Kidney (tissue), 14 donors: ENCODE measurements around the gene MMP19. TPM values are rescaled to one million over a fixed set of nuclear protein-coding genes. Genes with fewer than 3 reads are reported as not detected.
"Not testable (repeated sequence)": the region's sequence is repeated elsewhere in the genome, so short reads cannot be mapped to it uniquely, and the experiment has no call there.

ENCODE experiments used
- DNase-seq, 5 donors: peaks; one replicate each; pipeline ENCODE4 v3.0.0-alpha.2; 2013 to 2020
- FAIRE-seq: peaks from 2 replicates; lab custom pipeline; 2012; peaks lifted over from hg19 to GRCh38; lab: Jason Lieb, UNC
- H3K27ac ChIP-seq, 2 donors: one replicate each; pipeline ENCODE4 v1.7.0; 2013; ENCODE audit warnings: low read depth in 2 of 2, low read length in 2 of 2, inconsistent platforms in 1 of 2
- H3K27me3 ChIP-seq: one replicate; pipeline ENCODE4 v1.7.1; 2013; ENCODE audit warnings: low read length, inconsistent platforms; ENCODE audit not compliant: control insufficient read depth, insufficient read depth
- H3K36me3 ChIP-seq, 3 donors: one replicate each; pipeline versions ENCODE4 v1.7.0 to v1.7.1; 2013; ENCODE audit warnings: low read length in 3 of 3, control low read depth in 1 of 3, inconsistent platforms in 1 of 3; ENCODE audit not compliant: insufficient read depth in 3 of 3, control insufficient read depth in 2 of 3
- H3K4me1 ChIP-seq, 3 donors: one replicate each; pipeline versions ENCODE4 v1.7.0 to v1.7.1; 2013; ENCODE audit warnings: low read length in 3 of 3, inconsistent platforms in 1 of 3, low read depth in 1 of 3; ENCODE audit not compliant: control insufficient read depth in 2 of 3, insufficient read depth in 2 of 3
- H3K4me3 ChIP-seq, 3 donors: one replicate each; pipeline versions ENCODE4 v1.7.0 to v1.8.1; 2013; ENCODE audit warnings: low read length in 3 of 3, control low read depth in 1 of 3, inconsistent platforms in 1 of 3
- H3K9ac ChIP-seq, 3 donors: one replicate each; pipeline versions ENCODE4 v1.7.0 to v1.7.1; 2013; ENCODE audit warnings: low read length in 3 of 3, control low read depth in 1 of 3, inconsistent platforms in 1 of 3
- H3K9me3 ChIP-seq, 3 donors: one replicate each; pipeline versions ENCODE4 v1.7.0 to v1.7.1; 2013; ENCODE audit warnings: low read length in 3 of 3, control low read depth in 1 of 3, inconsistent platforms in 1 of 3; ENCODE audit not compliant: control insufficient read depth in 2 of 3, insufficient read depth in 1 of 3
- intact Hi-C: fragments of 100-400 bp; cut with DNase I; formaldehyde crosslinking; loops from one replicate; pipeline ENCODE4 v1.11.1; 2022
- polyA plus RNA-seq: library from polyadenylated mRNA; stranded (reverse); fragments of 350-450 nt; fragmentation: Illumina TruSeq; extraction: RNeasy Lipid Tissue Mini Kit (QIAGEN cat#74804); gene quantifications from one replicate; pipeline ENCODE4 v1.2.3, GENCODE V29; 2014; ENCODE audit warnings: low read depth, low replicate concordance; ENCODE audit not compliant: insufficient read depth
- total RNA-seq: library from RNA; stranded (reverse); fragmentation: NEBNext Ultra II Directional; extraction: Animal tissue kit (Norgen Biotek cat#: 25700); gene quantifications from one replicate; pipeline ENCODE4 v1.2.1, GENCODE V29; 2021
- TF ChIP-seq, protein P1 (sequence below): IDR thresholded peaks from 3 replicates; pipeline ENCODE4 v1.5.1; 2012; ENCODE audit warnings: mild to moderate bottlenecking, moderate library complexity, borderline replicate concordance; ENCODE audit not compliant: insufficient read depth; ENCODE audit errors: extremely low read depth
- donor health status: control.
- donor health status: control.
- donor health status: control.
- donor health status: control.
- donor health status: control.
- donor health status: DM: yes; HTN: yes; CAD: no.
- donor health status: Normal renal cell carcinoma (clear cell type).

MMP19 gene
- total and polyA plus RNA-seq, 2 donors from 2014 or later, result 2.0 to 8.8 TPM

DNA sequence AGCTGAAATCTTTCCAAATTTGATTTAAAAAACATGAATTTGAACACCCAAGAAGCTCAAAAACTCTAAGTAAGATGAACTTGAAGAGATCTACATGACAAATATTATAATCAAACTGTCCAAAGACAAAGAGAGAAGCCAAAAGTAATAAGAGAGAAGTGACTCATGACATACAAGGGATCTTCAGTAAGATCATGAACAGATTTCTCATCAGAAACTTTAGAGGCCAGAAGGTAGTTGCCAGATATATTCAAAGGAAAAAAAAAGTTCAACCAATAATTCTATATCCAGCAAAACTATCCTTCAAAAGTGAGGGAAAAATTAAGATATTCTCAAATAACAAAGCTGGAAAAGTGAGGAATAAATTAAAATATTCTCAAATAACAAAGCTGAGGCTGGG is 35.1 kb upstream of the MMP19 start:
- Histone ChIP-seq H3K4me3 (no peak overlapping the region), H3K27ac (no peak overlapping the region), H3K27me3 (no peaks in the 10 kb centered on the region), H3K4me1 (no peaks in the 10 kb centered on the region), H3K9ac (no peak overlapping the region), H3K9me3 (no peaks in the 10 kb centered on the region), H3K36me3 (no peaks in the 10 kb centered on the region)
- FAIRE-seq (no peak), DNase-seq (no peak)
- intact Hi-C loops, result no loop called here
- TF ChIP-seq, protein P1, sequence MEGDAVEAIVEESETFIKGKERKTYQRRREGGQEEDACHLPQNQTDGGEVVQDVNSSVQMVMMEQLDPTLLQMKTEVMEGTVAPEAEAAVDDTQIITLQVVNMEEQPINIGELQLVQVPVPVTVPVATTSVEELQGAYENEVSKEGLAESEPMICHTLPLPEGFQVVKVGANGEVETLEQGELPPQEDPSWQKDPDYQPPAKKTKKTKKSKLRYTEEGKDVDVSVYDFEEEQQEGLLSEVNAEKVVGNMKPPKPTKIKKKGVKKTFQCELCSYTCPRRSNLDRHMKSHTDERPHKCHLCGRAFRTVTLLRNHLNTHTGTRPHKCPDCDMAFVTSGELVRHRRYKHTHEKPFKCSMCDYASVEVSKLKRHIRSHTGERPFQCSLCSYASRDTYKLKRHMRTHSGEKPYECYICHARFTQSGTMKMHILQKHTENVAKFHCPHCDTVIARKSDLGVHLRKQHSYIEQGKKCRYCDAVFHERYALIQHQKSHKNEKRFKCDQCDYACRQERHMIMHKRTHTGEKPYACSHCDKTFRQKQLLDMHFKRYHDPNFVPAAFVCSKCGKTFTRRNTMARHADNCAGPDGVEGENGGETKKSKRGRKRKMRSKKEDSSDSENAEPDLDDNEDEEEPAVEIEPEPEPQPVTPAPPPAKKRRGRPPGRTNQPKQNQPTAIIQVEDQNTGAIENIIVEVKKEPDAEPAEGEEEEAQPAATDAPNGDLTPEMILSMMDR, result no peak

DNA sequence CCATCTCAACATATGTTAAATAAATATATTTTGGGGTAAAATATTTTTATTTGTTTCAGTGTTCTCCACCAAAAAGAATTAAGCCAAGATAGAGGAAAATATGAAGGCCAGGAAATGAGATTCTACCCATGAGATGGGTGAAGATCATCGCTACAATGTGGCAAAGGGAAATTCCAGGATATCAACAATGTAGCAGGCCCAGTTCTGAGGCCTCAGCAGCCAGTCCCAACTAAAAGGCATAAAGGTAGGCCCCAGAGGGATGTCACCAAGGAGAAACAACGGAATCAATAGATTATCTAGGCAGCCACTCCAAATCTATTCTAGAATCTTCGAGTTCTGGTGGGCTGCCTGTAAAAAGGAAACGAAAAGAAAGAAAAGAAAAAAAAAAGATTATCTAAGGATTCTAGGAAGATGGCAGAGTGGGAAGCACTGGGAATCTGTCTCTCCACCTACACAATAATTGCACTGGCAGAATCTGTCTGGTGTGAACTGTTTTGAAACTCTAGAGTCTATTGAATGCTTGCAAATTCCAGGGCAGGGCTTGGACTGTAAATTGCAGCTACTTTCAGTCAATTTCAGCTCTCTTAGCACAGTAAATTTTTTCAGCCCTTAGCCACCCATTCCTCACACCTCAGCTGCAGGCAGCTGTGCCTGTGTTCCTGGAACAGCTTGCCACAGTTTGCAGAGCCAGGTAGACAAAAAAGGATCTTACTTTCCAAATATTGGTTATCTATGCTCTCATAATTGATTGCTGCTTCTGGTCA is 33.1 kb upstream of the MMP19 start:
- no peaks in the 10 kb centered on the region for H3K27me3 ChIP-seq
- no peaks in the 10 kb centered on the region for H3K4me1 ChIP-seq
- DNase-seq, result no peak
- FAIRE-seq, result no peak
- no peaks in the 10 kb centered on the region for H3K36me3 ChIP-seq
- H3K9ac ChIP-seq, result no peak overlapping the region
- no peak overlapping the region for H3K27ac ChIP-seq
- TF ChIP-seq, protein P1, result no peak
- H3K4me3 ChIP-seq, result no peak overlapping the region
- intact Hi-C loops, result no loop called here
- H3K9me3 ChIP-seq, result no peaks in the 10 kb centered on the region

DNA sequence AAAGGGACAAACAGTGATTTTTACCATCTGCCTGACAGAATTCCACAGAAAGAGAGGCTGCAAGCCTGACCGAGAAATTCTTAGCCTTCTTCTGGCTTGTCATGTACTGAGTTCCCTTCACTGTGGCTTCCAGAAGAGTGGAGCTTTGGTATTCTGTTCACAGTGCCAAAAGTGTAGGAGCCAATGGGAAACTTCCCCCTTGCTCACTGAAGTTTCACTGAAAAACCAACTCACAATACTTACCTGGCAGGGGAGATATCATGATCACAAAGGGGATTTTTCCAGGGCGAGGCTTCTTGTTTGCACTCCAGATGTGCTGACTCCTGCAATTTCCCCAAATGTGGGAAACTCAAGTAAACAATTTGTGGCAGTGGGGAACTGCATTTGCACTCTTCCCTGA is 31.7 kb upstream of the MMP19 start:
- Histone ChIP-seq H3K4me1 (no peaks in the 10 kb centered on the region), H3K36me3 (no peaks in the 10 kb centered on the region), H3K9ac (no peak overlapping the region), H3K27ac (no peak overlapping the region), H3K9me3 (no peaks in the 10 kb centered on the region), H3K4me3 (no peak overlapping the region), H3K27me3 (no peaks in the 10 kb centered on the region)
- FAIRE-seq (no peak), DNase-seq (peak in 2 of 5 donors; percentile 13 to 59)
- intact Hi-C loops, result no loop called here
- TF ChIP-seq, protein P1, result no peak

DNA sequence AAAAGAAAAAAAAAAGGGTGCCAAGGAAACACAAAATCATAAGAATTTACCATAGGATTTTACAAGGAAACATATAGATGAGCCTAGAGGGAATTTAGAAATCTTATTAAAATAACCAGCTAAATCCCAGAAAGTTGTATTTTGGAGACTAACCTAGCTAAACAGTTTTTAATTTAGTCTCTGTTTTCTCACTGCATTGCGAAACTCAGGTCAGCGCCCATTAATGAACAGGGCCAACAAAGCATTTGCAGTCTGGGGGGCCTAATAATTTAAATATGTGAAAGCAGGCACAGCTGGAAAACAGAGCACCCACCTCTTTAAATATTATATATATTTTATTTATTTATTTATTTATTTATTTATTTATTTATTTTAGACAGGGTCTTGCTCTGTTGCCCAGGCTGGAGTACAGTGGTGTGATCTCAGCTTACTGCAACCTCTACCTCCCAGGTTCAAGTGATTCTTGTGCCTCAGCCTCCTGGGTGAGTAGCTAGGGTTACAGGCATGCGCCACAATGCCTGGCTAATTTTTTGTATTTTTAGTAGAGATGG is 23.8 kb upstream of the MMP19 start:
- H3K9me3 ChIP-seq, H3K9ac ChIP-seq, intact Hi-C loops, H3K36me3 ChIP-seq, H3K4me3 ChIP-seq, H3K27me3 ChIP-seq, FAIRE-seq, DNase-seq, H3K27ac ChIP-seq, H3K4me1 ChIP-seq: not testable (repeated sequence)
